GM20431 (cell line): ENCODE data around the gene DKK2.
"Not testable (repeated sequence)": the region's sequence is repeated elsewhere in the genome, so short reads cannot be mapped to it uniquely, and the experiment has no call there.

ENCODE experiments used
- in situ Hi-C: fragments of 300-500 bp; cut with MseI, MboI; formaldehyde crosslinking; loops from one replicate; pipeline ENCODE4 v1.15.0; 2020; ENCODE audit warnings: low sequenced_read_pairs; ENCODE audit not compliant: unreplicated experiment

DKK2 gene

DNA sequence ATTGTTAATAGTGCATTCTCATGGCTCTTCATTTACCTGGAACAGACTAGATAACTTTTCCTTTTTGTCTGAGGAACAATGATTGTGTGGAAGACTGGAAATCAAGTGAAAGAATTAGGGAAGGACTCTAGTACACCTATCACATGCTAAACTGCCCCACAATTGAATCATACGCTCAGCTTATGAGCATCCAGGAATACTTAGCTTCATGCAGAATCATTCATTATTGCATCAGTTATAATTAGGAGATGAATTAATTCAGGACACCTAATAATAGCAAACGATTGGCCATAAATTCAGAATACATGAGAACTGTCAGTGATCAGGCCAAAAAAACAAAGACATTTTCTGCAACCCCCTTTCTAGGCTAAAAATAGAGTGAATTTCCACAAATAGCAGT is 106.9 kb downstream of the DKK2 start:
- in situ Hi-C loops, result no loop called here

DNA sequence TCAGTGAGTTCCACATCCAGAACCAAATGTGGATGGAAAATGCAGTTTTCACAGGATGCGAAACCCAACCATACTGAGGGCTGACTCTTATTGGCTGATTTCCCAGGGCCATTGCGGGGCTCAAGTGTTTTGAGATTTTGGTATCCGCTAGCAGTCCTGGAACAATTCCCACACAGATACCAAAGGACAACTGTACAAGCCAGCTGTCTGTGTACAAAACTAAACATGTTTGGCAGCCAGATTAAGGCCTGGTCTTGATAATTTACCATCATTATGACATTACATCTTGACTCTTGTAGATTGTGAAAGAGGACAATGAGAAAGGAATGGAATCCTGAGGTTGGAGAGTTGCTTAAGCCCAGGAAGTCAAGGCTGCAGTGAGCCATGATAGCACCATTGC is 121.9 kb downstream of the DKK2 start:
- in situ Hi-C loops, result no loop called here

GRCh38 chr4:106909486-106910188 is 126.5 kb downstream of the DKK2 start:
- in situ Hi-C loops, result no loop called here

- in situ Hi-C loops, result not testable (repeated sequence)
Observed at GRCh38 chr4:106908049-106908448, 128.1 kb downstream of the DKK2 start.

GRCh38 chr4:106907216-106907615 is 128.9 kb downstream of the DKK2 start:
- in situ Hi-C loops, result no loop called here

DNA sequence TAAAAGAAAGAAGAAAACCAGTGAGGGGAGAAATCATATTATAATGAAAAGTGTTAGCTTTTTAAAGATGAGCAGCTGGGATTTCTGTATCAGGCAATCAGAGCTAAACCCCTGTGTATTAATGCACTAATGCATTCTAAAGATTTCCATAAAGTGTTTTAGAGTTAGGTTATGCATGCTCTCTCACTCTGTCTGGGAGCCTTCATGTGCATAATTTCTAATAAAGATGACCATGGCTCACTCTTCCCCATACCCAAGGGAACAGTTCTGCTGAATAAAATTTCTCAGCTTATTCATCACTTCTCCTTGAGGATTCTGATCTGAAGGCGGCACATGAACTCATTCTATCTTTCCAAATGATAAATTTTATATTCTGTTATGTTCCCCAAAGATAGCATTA is 129.4 kb downstream of the DKK2 start:
- in situ Hi-C loops, result no loop called here

DNA sequence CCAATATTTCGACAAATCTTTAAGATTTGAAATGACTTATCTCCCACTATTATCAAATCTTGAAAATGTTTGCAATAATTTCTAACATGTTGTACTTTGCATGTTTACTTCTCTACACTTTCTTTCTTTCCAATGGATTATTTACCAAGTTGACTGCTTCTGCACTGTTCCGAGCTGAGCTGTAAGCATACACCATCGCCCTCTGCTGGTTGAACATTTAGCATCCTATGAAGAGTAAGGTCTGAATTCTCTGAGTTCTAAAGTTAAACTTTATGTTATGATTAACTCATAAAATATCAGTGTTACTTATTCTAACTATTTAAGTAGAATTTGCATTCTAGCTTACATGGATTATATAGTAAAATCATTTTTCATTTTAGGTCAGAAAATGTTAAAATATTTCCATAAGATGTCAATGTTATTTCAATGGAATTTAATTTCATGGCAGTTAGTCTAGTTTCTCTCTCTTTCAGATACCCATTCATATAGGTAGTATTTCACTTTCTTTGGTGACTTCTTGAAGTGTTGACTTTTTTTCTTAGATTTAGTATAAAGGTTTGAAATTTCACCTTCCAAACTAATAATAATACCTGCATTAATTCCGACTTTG is 137.4 kb downstream of the DKK2 start:
- in situ Hi-C loops, result no loop called here

- in situ Hi-C loops, result no loop called here
Observed at GRCh38 chr4:106893903-106894302, 142.2 kb downstream of the DKK2 start.

- in situ Hi-C loops, result no loop called here
Observed at GRCh38 chr4:106893395-106893881, 142.7 kb downstream of the DKK2 start.

DNA sequence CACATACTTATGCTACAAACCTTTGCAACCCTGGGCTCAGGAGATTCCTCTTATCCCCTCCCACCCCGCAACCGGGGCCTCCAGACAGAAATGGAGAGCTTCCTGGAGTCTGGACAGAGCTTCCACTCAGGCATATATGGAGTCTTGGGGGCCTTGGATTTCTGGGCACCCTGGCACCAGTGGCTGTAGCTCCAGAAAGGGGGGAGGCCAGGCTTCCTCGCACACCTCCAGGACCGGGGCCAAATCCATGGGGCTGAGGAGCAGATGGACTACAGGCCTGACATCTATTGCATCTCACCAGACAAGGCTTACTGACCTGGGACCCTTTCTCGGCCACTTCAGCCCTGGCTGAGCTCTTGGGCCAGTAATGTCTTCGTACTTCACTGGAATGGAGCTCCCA is 143.3 kb downstream of the DKK2 start:
- in situ Hi-C loops, result no loop called here

DNA sequence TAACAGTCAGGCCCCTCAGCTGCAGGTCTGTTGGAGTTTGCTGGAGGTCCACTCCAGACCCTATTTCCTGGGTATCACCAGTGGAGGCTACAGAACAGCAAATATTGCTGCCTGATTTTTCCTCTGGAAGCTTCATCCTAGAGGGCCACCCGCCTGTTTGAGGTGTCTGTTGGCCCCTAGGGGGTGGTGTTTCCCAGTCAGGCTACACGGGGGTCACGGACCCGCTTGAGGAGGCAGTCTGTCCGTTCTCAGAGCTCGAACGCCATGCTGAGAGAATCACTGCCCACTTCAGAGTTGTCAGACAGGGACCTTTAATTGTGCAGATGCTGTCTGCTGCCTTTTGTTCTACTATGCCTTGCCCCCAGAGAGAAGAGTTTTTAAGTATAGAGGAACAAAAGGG is 160.8 kb downstream of the DKK2 start:
- in situ Hi-C loops, result no loop called here
